ENCODE data around the gene FPGS. TPM values are rescaled to one million over a fixed set of nuclear protein-coding genes. Genes with fewer than 3 reads are reported as not detected.
A peak's percentile ranks its signal among the peaks of the same experiment; 100 is the strongest.

FPGS gene
- total and polyA plus RNA-seq, 2 donors (not counting 1 experiment from before 2014, with no cell fraction given), result 103 to 136 TPM

- no peak for DNase-seq
- peaks cover 10% of the 10 kb centered on the region for H3K9me3 Mint-ChIP-seq (ENCODE audit: insufficient read depth)
- intact Hi-C loops (cut with micrococcal nuclease), result no loop called here
Measured at GRCh38 chr9:127848756-127849504, 46.2 kb downstream of the FPGS start.

DNA sequence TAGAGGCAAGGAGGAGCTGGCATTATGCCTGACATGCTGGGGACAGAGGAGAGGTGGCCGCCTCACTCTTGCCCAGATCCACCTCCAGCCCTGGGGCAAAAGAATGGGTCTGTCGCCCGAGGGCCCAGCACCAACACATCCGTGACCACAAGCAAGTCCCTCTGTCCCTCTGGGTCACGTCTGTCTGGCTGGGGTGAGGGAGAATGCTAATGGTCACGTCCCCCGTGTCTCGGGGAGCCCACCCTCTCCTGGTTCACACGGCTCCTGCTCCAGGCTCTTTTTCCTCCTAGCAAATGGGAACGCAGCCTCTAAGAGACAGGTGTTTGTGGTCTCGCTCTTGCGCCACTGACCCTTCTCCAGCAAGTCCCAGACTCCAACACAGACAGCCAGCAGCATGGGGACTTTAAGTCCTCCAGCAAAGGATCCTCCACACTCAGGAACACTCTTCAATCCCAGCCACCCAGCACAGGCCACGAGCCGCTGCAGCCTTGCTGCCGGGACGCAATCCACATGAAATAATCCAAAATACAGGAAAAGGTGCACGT is 47.7 kb downstream of the FPGS start:
- intact Hi-C loops (cut with micrococcal nuclease), result no loop called here

More at GRCh38 chr9:127848756-127849504, 46.2 kb downstream of the FPGS start:
- peaks cover 19% of the 10 kb centered on the region for H3K4me1 Mint-ChIP-seq
- no peak overlapping the region for H3K9ac ChIP-seq (ENCODE audit: low read length)
- POLR2A ChIA-PET, result no interaction called here
- H2AFZ ChIP-seq (ENCODE audit: insufficient read depth, low read depth, low read length, poor library complexity, severe bottlenecking), result no peak overlapping the region
- no peak overlapping the region for H3K4me3 ChIP-seq (ENCODE audit: control extremely low read depth in 1 of 5, extremely low read depth in 1 of 5, insufficient read depth in 1 of 5, low read depth in 2 of 5, low read length in 4 of 5)
- H3K4me2 ChIP-seq (replicated peaks; ENCODE audit: low read depth, low read length, poor library complexity, severe bottlenecking), result no peak overlapping the region
- no peaks in the 10 kb centered on the region for H4K20me1 ChIP-seq (ENCODE audit: control insufficient read depth, insufficient read depth, low read length, poor library complexity, severe bottlenecking)
- peaks cover 12% of the 10 kb centered on the region for H3K79me2 ChIP-seq (ENCODE audit: control insufficient read depth, insufficient read depth, low read length)
- no peaks in the 10 kb centered on the region for H3K27me3 Mint-ChIP-seq
- H3K4me1 ChIP-seq (ENCODE audit: control insufficient read depth in 2 of 2, insufficient read depth in 2 of 2, low read length in 2 of 2), result peaks cover 14 to 19% of the 10 kb centered on the region in 2 donors
- no peaks in the 10 kb centered on the region for H3K27me3 ChIP-seq (replicated peaks in 1 of 4; ENCODE audit: control extremely low read depth in 1 of 4, control insufficient read depth in 3 of 4, insufficient read depth in 4 of 4, low read length in 3 of 4)
- no peak overlapping the region for H3K27ac ChIP-seq (ENCODE audit: low read length in 2 of 2)
- H3K36me3 ChIP-seq (replicated peaks in 1 of 2; ENCODE audit: control extremely low read depth in 1 of 2, control insufficient read depth in 1 of 2, extremely low read depth in 1 of 2, insufficient read depth in 2 of 2, low read length in 1 of 2), result no peaks in the 10 kb centered on the region
- H3K4me3 Mint-ChIP-seq, result no peak overlapping the region
- H3K9me3 ChIP-seq (ENCODE audit: control extremely low read depth in 1 of 3, control insufficient read depth in 2 of 3, insufficient read depth in 1 of 3, low read length in 2 of 3), result peaks cover 0 to 26% (median 11%) of the 10 kb centered on the region in 3 donors
- no peak overlapping the region for H3K27ac Mint-ChIP-seq
- CTCF ChIA-PET, result no interaction called here
- ATAC-seq (ENCODE audit: low read depth), result no peak
- TF ChIP-seq, protein P1, sequence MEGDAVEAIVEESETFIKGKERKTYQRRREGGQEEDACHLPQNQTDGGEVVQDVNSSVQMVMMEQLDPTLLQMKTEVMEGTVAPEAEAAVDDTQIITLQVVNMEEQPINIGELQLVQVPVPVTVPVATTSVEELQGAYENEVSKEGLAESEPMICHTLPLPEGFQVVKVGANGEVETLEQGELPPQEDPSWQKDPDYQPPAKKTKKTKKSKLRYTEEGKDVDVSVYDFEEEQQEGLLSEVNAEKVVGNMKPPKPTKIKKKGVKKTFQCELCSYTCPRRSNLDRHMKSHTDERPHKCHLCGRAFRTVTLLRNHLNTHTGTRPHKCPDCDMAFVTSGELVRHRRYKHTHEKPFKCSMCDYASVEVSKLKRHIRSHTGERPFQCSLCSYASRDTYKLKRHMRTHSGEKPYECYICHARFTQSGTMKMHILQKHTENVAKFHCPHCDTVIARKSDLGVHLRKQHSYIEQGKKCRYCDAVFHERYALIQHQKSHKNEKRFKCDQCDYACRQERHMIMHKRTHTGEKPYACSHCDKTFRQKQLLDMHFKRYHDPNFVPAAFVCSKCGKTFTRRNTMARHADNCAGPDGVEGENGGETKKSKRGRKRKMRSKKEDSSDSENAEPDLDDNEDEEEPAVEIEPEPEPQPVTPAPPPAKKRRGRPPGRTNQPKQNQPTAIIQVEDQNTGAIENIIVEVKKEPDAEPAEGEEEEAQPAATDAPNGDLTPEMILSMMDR (IDR thresholded peaks at IDR 0.05), result no peak
- no peak for TF ChIP-seq EZH2 (IDR thresholded peaks at IDR 0.05; ENCODE audit: borderline replicate concordance, insufficient read depth, low read depth, low read length, poor library complexity, severe bottlenecking)
- 100% methylated on average over 6 of the region's 10 CpGs for WGBS (ENCODE audit: insufficient coverage)

More for the DNA sequence above, 47.7 kb downstream of the FPGS start:
- Histone ChIP-seq H4K20me1 (ENCODE audit: control insufficient read depth, insufficient read depth, low read length, poor library complexity, severe bottlenecking) (no peaks in the 10 kb centered on the region), H3K27ac (ENCODE audit: low read length in 2 of 2) (no peak overlapping the region), H3K9me3 (ENCODE audit: control extremely low read depth in 1 of 3, control insufficient read depth in 2 of 3, insufficient read depth in 1 of 3, low read length in 2 of 3) (peaks cover 0 to 26% (median 11%) of the 10 kb centered on the region in 3 donors), H3K4me2 (replicated peaks; ENCODE audit: low read depth, low read length, poor library complexity, severe bottlenecking) (no peak overlapping the region), H3K27me3 (replicated peaks in 1 of 4; ENCODE audit: control extremely low read depth in 1 of 4, control insufficient read depth in 3 of 4, insufficient read depth in 4 of 4, low read length in 3 of 4) (no peaks in the 10 kb centered on the region), H3K4me3 (ENCODE audit: control extremely low read depth in 1 of 5, extremely low read depth in 1 of 5, insufficient read depth in 1 of 5, low read depth in 2 of 5, low read length in 4 of 5) (no peak overlapping the region), H3K9ac (ENCODE audit: low read length) (no peak overlapping the region), H3K4me1 (ENCODE audit: control insufficient read depth in 2 of 2, insufficient read depth in 2 of 2, low read length in 2 of 2) (peaks cover 24% of the 10 kb centered on the region in 2 donors), H3K36me3 (replicated peaks in 1 of 2; ENCODE audit: control extremely low read depth in 1 of 2, control insufficient read depth in 1 of 2, extremely low read depth in 1 of 2, insufficient read depth in 2 of 2, low read length in 1 of 2) (no peaks in the 10 kb centered on the region), H3K79me2 (ENCODE audit: control insufficient read depth, insufficient read depth, low read length) (peaks cover 12% of the 10 kb centered on the region), H2AFZ (ENCODE audit: insufficient read depth, low read depth, low read length, poor library complexity, severe bottlenecking) (no peak overlapping the region)
- peak overlapping the region; percentile 56 for H3K27ac Mint-ChIP-seq
- peaks cover 10% of the 10 kb centered on the region for H3K9me3 Mint-ChIP-seq (ENCODE audit: insufficient read depth)
- H3K4me3 Mint-ChIP-seq, result no peak overlapping the region
- CTCF ChIA-PET, result interaction anchor here (1.6 kb wide), 1 partner anchor 19 kb away, joined by 4 read pairs; no protein-coding TSS in a partner anchor
- ATAC-seq (ENCODE audit: low read depth) (no peak), DNase-seq (no peak)
- no peaks in the 10 kb centered on the region for H3K27me3 Mint-ChIP-seq
- POLR2A ChIA-PET, result no interaction called here
- H3K4me1 Mint-ChIP-seq, result peaks cover 25% of the 10 kb centered on the region
- WGBS (ENCODE audit: insufficient coverage), result 97% methylated on average over 11 of the region's 17 CpGs
- no peak for TF ChIP-seq EZH2 (IDR thresholded peaks at IDR 0.05; ENCODE audit: borderline replicate concordance, insufficient read depth, low read depth, low read length, poor library complexity, severe bottlenecking)
- TF ChIP-seq, protein P1 (IDR thresholded peaks at IDR 0.05), result no peak

Data from B cell (primary cell).